ENCODE measurements around the gene KRTCAP3. TPM values are rescaled to one million over a fixed set of nuclear protein-coding genes. Genes with fewer than 3 reads are reported as not detected.

Gene KRTCAP3
- total RNA-seq, 1 donor from 2014 or later, result 18.8 TPM

GRCh38 chr2:27464443-27464842, 22.3 kb downstream of the KRTCAP3 start:
- Histone ChIP-seq H3K27ac (no peak overlapping the region), H3K36me3 (peaks cover 22% of the 10 kb centered on the region), H3K27me3 (ENCODE audit: low read depth) (no peaks in the 10 kb centered on the region), H3K4me3 (no peak overlapping the region), H3K9me3 (no peaks in the 10 kb centered on the region), H3K4me1 (no peaks in the 10 kb centered on the region)
- ATAC-seq (no peak), DNase-seq (no peak)
- intact Hi-C loops (cut with DNase I), result no loop called here
- no peak for TF ChIP-seq CTCF (IDR thresholded peaks at IDR 0.05)

GRCh38 chr2:27471961-27472360, 29.8 kb downstream of the KRTCAP3 start:
- Histone ChIP-seq H3K27me3 (ENCODE audit: low read depth) (no peaks in the 10 kb centered on the region), H3K9me3 (no peaks in the 10 kb centered on the region), H3K36me3 (peaks cover 65% of the 10 kb centered on the region), H3K27ac (no peak overlapping the region), H3K4me3 (no peak overlapping the region), H3K4me1 (no peaks in the 10 kb centered on the region)
- TF ChIP-seq CTCF (IDR thresholded peaks at IDR 0.05), result no peak
- DNase-seq (no peak), ATAC-seq (no peak)
- intact Hi-C loops (cut with DNase I), result no loop called here

- Histone ChIP-seq H3K27me3 (ENCODE audit: low read depth) (no peaks in the 10 kb centered on the region), H3K27ac (no peak overlapping the region), H3K4me3 (no peak overlapping the region), H3K4me1 (peaks cover 13% of the 10 kb centered on the region), H3K9me3 (no peaks in the 10 kb centered on the region), H3K36me3 (peaks cover 45% of the 10 kb centered on the region)
- DNase-seq (no peak), ATAC-seq (no peak)
- intact Hi-C loops (cut with DNase I), result no loop called here
- TF ChIP-seq CTCF (IDR thresholded peaks at IDR 0.05), result no peak
These were observed 43.3 kb downstream of the KRTCAP3 start for GRCh38 chr2:27485496-27485895.

GRCh38 chr2:27489118-27489497, 46.9 kb downstream of the KRTCAP3 start:
- ATAC-seq (peak; percentile 1 to 13), DNase-seq (no peak)
- Histone ChIP-seq H3K36me3 (peaks cover 18% of the 10 kb centered on the region), H3K9me3 (no peaks in the 10 kb centered on the region), H3K27me3 (ENCODE audit: low read depth) (peaks cover 3% of the 10 kb centered on the region), H3K4me1 (peaks cover 13% of the 10 kb centered on the region), H3K27ac (peak overlapping the region; percentile 74), H3K4me3 (peak overlapping the region; percentile 70)
- intact Hi-C loops (cut with DNase I), result no loop called here
- TF ChIP-seq CTCF (IDR thresholded peaks at IDR 0.05), result no peak

GRCh38 chr2:27489498-27490397, 47.6 kb downstream of the KRTCAP3 start, which contains the start of gene IFT172:
TSS of gene IFT172 (minus strand) at chr2:27489743. CDS start at chr2:27489653, 90 bp downstream.
- Histone ChIP-seq H3K4me1 (peaks cover 17% of the 10 kb centered on the region), H3K27ac (peak within 1 kb of the TSS; percentile 74), H3K9me3 (no peaks in the 10 kb centered on the region), H3K27me3 (ENCODE audit: low read depth) (peaks cover 10% of the 10 kb centered on the region), H3K36me3 (peaks cover 12% of the 10 kb centered on the region), H3K4me3 (peak within 1 kb of the TSS; percentile 70)
- ATAC-seq (peak; percentile 97 to 99), DNase-seq (peak; percentile 100)
- intact Hi-C loops (cut with DNase I), result no loop called here
- no peak for TF ChIP-seq CTCF (IDR thresholded peaks at IDR 0.05)
